Kidney capillary endothelial cell (primary cell): Measurements from ENCODE around the gene PSAPL1.

ENCODE experiments used
- DNase-seq: peaks from one replicate; pipeline ENCODE4 v3.0.0-alpha.2; 2018; ENCODE audit warnings: low spot score

The PSAPL1 gene

DNA sequence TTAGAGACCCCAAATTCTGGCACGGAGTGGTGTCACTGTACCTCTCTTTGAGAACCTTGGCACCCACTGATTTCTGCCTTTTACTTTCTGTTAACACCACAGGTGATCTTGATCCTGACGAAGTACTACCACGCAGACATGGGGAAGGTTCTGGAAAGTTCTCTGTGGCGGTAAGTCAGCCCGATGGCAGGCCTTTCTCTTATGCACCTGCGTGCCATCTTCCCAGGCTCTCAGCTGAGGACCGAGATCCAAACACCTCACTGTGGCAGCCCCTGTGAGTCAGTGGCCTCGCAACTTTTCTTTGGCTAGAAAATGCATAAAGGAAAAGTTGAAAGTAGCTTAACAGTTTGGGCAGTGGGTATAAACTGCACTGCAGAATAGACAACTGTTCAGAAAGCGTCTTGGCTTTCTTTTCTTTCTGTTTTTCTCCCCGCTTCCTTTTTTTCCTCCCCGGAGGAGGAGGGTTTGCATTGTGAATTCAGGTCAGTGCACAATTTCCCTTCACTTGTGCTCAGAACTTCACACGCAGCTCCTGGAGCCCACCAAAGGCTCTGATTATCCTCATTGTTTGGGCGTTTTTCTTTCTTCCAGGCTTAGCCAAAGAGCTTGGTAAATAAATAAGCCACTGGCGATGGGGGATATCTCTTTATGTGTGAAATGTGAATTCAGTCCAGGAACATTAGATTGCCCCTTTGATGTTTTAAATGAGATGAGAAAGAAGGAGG, 38.4 kb downstream of the PSAPL1 start:
- DNase-seq, result no peak

DNA sequence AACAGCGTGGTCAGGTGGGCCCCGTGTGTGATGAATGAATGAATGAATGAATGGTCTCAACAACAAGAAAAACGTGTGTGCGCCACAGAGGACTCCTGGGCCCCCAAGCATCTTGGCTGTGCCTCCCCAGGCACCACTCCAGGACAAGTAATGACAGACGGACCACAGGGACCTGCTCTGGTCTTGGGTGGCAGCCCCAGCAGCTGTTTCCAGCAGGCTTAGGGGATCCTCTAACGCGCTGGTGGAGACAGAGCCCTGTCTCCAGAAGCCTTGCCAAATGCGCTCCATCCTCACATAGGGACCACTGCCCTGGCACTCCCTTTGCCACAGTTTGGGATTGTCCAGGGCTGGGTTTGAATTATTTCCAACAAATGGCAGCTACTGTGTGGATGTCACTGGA, 39.1 kb downstream of the PSAPL1 start:
- DNase-seq, result no peak

DNA sequence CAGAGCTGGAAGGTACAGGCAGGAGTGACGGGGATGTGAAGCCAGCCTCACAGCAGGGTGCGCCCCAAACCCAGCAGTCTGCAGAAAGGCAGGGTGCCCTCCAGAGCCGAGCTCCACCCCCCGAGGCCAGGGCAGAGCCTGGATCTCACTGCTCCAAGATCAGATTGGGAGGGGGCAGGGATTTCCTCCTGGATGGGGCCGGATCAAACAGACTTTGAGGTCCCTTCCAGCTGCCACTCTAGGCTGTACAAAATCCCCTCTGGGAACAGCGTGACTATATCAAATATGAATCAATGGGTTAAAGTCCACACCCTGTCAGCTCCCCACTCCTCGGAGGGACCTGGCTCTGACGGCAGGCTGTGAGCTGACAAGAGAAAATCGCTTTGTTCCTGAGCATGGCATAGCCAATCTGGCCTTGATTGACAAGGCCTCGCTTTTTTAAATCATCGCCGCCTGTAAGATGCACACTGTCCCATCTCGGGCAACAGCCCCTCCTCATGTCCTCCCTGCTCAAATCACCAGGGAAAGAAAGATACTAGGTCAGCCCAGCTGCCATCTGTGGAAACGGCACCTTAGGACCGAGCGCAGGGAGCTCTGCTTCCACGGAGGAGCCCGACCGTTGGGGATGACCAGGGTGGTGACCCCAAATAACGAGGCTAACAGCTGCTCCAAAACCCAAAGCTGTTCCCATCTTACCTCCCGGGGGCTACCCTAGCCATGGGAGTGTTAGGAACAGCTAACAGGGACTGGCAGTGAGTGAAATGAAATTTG, 39.9 kb downstream of the PSAPL1 start:
- DNase-seq, result no peak

DNA sequence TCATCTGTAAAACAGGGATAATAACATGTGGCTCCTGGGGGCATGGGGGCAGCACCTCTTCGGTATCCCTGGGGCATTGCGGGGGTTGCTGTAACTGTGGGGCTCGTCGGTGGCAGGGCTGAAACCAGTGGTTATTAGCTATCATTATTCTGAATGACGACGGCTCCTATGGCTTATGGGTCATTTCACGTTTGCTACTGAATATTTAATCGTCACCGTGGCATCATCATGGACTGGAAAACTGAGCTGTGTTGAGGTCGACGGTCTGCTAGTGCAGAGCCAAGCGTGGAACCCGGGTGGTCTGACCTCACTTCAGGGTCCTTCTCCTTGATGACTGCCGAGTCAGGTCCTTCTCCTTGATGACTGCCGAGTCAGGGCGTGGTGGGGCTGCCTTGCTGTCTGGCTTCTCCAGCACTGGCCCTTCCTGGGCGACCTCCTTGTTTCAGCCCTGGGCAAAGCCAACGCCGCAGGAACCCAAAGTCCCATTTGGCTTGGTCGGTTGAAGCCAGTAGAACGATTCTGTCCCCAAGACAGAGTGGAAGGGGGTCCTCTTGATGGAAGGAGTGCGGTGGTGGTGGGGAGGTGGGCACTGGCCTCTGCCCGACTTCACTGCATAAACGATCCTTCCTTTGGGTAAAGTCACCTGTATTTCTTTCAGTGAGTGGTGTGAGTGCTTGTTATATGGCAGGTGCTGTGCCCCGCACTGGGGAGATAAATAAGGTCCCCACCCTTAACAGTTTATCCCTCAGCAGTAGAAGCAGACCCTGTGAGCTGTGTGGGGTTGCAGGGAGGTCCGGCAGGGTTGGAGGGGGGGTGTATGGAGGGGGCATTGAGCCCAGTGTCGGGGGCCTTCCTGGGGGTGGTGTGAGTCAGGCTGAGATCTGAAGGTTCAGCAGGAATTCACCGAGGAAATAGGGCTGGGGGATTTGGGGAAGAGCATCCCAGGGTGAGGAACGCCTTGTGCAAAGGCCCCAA, 40.8 kb downstream of the PSAPL1 start:
- no peak for DNase-seq

DNA sequence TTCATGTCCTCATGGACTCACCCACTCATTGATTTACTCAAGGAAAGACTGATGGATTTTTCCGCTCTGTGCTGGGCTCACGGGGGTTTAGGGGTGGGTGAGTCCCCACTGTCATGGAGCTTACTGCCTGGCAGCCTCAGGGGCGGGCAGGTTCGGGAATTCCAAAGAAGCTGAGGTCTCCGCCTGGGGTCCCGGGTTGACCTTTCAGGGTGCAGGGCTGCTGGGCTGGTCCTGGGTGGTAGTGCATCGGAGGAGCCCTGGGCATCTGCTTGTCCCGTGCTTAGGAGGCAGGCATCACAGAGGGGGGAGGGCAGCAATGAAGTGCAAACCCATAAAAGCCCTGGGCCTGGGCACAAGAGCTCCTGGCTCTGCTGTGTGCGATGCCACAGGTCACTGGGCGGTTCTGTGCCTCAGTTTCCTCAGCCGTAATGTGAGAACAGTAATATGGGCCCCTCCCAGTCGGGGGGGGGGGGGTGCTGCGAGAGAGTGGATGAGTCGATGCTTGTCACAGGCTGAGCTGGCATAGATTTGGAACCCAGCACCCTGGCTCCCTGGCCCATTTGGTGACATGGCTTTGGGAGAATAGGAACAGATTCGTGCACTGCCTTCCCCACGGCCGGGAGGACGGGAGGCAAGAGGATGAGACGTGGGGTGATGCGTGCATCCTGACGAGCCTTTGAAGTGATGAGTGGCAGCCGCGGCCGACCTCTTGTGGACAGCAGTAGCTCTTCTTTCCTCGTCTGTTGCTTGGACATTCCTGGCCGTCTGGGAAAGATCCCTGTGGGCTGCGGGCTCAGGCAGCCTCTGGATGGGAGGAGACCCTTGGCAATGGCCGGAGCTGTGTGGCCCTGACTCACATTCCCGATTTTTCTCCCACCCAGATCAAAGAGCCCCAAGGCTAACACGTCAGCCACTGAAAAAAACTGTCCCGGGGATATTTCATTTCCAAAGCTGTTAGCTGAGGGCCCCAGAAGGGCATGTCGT, 42.0 kb downstream of the PSAPL1 start:
- DNase-seq, result no peak

DNA sequence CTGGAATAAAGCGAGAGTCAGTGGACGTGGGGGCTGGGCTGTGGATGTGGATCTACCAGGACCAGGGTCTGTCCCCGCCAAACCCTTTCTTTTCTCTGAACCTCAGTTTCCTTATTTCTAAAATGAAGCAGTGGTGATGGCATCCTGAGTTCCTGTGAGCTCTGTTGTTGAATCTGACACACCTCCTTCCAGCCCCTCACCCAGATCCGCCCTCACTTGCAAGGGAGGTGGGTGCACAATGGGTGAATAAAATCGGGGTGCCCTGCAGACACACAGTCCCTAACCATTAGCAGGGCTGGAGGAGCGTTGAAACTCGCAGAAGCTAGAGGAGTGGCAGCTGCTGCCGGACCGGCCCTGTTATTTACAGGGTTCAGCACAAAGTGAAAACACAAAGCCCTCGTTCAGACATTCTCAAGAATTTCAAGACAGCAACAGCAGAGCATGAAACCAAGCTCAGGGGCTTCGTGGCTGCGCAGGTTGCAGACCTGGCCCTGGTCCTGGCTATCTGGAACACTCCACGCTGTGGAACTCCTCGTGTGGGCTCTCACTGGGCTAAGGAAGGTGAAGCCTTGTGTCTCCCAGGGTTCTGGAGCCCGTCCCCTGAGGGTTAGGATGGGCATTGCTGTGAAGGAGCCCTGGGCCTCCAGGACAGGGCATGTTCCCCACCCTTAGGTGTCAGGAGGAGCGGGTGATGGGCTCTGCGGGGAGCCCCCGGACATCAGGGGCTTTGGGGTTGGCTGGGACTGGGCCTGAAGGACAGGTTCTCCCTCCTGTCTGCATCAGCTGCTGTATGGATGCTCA, 42.9 kb downstream of the PSAPL1 start:
- DNase-seq, result no peak

DNA sequence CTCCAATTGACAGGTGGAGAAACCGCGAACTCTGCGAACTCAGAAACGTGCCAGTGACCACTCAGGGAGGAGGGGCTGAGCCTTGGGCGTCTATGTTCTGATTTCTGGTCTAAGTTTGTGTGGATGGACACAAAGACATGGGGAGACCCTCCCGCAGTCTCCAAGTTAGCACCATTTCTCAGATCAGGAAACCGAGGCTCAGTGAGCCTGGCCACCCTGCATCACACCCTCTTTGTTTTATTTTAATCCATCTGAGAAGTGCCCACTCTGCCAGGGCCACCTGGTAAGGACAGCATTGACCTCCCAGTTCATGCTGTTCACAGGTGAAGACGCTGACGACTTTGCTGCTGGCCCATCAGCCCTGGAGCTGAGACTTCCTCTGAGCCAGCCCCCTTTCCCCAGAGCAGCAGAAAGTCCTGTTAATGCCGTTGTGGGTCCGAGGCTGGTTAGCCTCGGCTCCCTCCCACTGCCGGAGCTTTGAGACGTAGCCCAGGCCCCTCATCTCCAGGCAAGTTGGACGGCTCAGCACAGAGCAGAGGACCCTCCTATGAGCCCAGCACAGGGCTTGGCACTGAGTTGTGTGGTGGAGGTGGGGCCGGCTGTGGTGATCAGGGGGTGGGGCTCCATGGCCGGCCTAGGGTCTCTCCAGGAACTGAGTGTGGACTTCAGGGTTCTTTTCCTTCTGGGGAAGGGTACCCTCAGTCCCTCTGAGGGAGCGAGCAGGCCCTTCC, 43.7 kb downstream of the PSAPL1 start:
- DNase-seq, result no peak

DNA sequence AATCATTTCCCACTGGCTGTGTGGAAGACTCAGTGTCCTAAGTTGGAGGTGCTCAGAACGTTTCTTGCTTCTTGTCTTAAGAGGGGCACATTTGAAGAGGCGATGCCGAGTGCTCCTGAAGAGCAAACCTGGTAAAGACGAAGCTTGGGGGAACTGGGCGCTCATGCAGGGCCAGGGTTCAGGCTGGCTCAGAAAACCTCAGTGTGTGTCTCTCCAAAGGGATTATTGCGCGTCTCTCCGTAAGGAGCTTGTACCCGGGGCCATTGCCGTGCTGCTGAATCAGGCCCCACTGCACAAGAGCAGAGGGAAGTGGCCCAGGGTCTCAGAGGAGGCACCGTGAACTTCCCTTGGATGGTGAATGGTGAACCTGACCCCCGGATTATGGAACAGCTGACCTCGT, 44.4 kb downstream of the PSAPL1 start:
- DNase-seq, result no peak

DNA sequence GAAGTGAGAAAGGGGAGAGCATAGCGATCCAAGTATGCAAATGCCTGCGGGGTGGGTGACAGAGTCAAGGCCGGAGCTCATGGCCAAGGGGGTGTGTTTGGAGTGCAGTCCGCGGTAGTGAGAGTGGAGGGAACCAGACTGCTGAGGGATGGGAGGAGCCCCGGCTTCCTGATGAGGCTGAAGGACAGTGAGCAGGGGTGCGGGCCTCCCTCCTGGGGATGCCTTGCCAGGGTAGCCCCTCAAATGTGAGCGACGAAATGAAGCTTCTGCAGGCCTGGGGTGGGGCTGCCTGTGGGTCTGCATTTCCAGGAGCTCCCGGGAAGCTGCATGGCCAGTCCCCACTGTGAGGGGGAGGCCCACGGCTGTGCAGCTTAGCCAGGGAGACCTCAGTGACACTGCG, 45.0 kb downstream of the PSAPL1 start:
- no peak for DNase-seq

DNA sequence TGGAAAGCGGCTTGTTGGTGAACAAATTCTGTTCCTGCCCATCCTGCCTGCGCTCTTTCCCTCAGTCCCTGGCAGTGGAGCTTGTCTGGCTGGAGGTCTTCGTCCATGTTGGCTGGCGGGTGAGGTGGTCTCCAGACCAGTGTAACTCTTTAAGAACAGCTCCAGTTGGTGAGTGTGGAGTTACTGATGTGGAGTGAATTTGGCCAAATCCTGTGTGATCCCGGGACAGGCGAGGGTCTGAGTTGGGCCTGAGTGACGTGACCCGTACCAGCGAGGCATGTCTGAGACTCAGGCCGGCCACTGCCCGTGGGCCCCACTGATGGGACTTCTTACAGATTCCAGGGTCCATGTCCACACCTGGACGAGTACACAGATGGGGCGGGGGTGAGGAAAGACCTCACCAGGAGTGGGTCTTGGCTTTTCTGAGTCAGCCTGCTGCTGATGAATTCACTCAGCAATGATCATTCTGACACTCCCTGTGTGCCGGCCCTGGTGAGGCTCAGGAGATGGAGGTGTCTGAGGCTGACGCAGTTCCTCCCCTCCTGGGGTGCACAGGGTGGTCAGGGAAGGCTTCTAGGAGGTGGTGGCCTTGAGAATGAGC, 45.5 kb downstream of the PSAPL1 start:
- DNase-seq, result no peak

DNA sequence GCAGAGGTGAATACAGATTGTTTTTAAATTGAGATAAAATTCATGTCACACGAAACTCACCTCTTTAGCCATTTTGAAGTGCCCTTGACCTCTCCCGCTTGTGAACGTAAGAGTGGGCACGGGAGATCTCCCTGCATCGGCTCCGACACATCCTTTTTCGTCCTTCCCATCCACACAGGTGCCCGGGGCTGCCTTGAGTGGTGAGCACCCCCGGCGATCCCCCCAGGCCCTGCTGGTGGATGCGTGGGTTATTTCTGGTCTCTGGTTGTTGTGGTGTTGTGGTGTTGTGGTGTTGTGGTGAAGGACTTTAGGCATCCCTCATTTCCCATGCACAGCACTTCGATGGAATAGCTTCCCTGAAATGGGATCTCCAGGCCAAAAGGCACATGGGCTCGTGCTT, 46.1 kb downstream of the PSAPL1 start:
- no peak for DNase-seq

DNA sequence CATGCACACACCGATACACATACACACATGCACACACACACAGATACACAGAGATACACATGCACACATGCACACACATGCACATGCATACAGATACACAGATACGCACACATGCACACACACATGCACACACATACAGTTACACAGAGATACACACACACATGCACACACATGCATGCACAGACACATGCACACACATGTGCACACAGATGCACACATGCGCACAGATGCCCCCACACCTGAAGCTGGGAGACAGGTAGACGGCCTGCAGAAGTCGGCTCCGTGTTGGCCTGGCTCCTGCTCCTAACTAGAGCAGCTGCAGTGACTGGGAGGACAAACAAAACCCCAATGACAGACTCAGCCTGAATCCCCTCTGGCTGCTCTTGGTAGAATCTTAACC, 46.8 kb downstream of the PSAPL1 start:
- DNase-seq, result no peak

DNA sequence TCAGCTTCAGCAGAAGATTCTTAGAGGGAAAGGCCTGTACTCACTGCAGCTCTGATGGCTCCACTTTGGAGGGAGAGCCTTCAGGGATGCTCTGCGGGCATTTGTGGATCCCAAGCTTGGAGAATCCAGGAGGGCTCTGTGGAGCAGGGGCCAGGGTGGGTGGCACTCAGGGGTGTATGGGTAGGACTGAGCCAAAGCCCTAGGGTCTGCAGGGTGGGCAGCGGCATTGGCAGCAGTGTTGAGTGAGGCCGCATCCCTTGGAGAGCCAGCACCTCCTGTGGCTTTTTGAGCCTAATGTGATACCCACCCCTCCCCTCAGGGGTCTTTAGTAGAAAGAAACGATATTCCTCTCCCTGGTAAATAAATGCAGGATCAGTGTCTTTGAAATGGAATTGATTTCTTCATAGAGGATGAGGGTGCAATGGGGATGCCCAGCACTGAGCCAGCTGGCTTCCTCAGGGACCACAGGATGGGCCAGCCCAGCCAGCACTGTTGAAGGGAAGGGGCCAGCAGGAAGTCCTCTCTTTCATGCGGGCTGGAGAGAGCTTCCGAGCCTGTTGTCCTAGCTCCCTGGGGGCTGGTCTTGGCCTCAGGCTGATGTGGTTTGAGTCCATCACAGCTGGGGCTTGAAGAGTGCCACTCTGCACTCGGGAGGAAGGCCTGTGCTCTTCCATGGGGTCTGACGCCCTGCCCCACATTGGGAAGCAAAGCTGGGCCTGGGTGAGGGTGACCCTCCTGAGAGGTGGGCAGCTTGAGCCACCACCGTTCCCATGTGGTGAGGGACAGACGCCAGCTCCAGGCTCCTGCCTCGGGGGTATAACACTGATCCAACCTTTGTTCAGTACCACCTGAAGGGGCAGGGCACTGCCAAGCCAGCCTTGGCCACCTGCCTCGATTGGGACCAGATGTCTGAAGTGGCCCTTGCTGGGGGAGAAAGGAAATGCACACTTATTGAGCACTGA, 49.5 kb downstream of the PSAPL1 start:
- no peak for DNase-seq

DNA sequence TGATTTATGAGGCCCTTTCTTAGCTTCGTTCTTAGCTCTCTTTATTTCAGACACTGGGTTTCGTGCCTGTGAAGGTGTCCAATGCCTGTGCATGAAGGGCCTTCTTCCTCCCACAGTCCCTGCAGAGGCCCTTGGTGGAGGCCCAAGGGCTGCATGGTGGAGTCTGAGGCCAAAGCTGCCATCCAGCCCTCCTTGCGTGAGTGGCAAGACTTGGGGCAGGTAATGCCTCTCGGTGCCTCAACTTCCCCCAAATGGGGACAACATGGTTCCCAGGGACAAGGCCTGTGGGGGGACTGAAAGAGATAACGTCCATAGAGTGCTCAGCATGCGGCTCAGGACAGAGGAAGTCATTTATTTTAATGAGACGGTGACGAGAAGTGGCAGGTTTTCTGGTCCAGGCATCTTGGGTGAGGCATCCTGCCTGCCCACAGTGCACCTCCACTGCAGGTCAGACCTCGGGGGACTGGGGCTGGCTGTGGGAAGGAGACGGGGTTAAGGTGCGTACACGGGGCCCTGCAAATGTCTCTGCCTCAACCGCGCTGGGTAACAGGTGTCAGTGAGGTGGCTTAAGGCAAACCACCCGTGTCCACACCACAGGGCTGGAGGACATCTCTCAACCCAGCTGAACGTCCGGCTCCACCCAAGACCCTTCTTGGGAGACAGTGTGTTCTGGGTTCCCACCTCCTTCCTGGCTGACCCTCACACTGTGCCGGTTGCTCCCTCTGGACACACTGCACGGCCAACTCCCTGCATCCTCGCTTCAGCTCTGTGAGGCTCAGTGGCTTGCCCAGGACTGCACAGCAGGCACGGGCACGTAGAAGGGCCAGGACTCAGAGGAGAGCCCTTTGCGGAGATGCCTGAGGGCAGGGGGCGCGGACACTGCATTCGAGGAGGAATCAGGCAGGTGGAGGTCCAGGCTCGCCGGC, 50.5 kb downstream of the PSAPL1 start:
- DNase-seq, result no peak

DNA sequence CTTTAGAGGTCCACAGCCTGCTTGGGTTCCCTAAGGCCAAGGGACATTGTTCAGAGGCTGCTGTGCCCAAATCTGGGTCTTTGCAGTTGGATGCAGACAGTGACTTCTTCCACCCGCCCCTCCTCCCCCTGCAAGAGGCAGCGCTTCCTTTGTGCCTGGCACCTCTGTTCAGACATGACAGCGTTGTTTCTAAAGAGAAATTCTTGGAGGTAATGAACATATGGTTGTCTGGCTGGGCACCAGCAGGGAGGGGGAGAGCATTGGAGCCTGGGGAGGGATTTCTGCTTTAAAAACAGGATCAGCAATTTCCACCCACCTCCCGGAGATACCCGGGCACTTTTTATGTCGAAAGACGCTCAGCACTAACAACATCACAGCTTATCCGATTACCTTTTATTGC, 51.5 kb downstream of the PSAPL1 start:
- DNase-seq, result no peak

DNA sequence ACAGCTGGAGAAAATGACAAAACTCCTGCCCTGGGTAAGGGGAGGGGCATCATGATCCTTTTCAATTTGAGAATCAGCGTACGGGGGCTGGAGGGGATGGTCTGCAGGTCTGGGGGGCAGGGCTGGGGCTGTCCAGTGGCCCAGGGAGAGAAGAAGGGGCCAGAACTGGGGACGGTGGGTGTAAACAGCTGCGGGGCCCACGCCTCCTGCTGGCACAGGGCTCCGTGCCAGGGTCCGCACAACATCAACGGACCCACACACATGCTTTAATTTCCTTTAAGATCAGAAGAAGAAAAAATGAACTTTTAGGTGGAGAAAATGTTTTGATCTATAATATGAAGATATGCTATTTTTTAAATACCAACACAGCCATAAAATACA, 52.1 kb downstream of the PSAPL1 start:
- DNase-seq, result no peak
